HFF-Myc (cell line): ENCODE data around the gene CHRND.

Experiments used
- DNase-seq: peaks from one replicate; pipeline ENCODE4 v3.0.0-alpha.2; 2011; ENCODE audit warnings: low read depth; ENCODE audit errors: extremely low read depth
- H3K4me3 ChIP-seq: replicated peaks from 2 replicates; pipeline ENCODE4 v1.5.1; 2011; ENCODE audit warnings: low read depth, mild to moderate bottlenecking, control low read depth, low read length
- TF ChIP-seq, protein P1 (sequence below): IDR thresholded peaks from 2 replicates; pipeline ENCODE4 v1.5.1; 2012; ENCODE audit warnings: mild to moderate bottlenecking, low read depth, low read length, control low read depth; ENCODE audit errors: missing control alignments

Gene CHRND

DNA sequence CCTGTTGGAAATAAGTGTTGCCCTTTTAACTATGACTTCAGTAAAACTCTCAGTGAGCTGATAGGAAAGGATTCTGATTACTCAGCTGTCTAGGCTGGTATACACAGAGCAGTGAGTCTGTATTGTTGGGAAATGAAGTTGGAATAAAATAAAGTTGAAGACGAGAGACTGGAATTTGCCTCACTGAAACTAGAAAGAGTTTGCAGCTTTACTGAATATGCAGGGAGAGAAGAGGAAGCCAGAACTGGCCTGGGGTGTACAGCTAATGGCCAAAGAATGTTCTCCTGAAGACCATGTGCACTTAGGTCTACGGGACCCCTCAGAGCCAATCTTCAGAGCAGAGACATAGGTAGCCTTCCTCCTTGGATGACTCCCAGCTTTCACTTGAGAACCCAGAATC, 51.0 kb downstream of the CHRND start:
- TF ChIP-seq, protein P1, sequence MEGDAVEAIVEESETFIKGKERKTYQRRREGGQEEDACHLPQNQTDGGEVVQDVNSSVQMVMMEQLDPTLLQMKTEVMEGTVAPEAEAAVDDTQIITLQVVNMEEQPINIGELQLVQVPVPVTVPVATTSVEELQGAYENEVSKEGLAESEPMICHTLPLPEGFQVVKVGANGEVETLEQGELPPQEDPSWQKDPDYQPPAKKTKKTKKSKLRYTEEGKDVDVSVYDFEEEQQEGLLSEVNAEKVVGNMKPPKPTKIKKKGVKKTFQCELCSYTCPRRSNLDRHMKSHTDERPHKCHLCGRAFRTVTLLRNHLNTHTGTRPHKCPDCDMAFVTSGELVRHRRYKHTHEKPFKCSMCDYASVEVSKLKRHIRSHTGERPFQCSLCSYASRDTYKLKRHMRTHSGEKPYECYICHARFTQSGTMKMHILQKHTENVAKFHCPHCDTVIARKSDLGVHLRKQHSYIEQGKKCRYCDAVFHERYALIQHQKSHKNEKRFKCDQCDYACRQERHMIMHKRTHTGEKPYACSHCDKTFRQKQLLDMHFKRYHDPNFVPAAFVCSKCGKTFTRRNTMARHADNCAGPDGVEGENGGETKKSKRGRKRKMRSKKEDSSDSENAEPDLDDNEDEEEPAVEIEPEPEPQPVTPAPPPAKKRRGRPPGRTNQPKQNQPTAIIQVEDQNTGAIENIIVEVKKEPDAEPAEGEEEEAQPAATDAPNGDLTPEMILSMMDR: no peak
- peak; percentile 1 for DNase-seq
- no peak overlapping the region for H3K4me3 ChIP-seq

DNA sequence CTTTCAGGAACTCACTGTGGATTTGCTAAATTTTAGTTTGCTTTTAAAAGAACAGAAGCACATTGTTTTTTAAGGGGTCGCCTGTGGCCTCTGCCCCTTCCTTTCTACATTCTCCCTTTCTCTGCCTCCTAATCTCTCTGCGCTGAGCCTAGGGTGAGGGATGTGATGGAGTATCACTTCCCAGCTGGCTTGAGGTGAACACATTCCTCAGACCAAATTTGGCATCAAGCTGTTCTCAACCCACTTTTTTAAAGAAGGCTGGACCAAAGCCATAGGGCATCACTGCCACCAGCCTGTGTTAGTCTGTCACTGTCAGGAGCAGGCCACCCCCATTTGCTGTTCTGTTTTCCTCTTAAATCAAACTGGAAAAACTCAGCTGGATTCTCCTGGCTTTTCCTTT, 51.9 kb downstream of the CHRND start:
- DNase-seq: no peak
- TF ChIP-seq, protein P1: no peak

DNA sequence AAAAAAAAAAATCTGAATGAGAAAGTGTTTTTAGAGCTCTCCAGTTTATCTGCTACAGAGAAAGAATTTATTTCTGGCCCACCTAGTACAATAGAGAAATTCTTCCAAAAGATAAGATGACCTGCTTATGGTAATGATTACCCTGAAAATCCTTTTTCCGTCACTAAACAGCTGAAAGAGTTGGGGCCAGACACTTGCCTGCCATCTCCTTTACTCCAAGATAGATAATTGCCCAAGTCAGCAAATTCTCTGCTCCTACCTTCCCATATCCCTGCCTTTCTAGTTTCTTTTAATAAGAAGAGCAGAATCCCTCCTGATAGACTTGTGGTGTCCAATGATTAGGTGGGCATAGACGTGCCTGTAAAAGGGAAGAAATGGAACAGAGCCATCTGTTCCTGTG, 52.7 kb downstream of the CHRND start:
- H3K4me3 ChIP-seq: no peak overlapping the region
- no peak for DNase-seq
- TF ChIP-seq, protein P1: no peak

More for the DNA sequence above, 51.9 kb downstream of the CHRND start:
- no peak overlapping the region for H3K4me3 ChIP-seq

DNA sequence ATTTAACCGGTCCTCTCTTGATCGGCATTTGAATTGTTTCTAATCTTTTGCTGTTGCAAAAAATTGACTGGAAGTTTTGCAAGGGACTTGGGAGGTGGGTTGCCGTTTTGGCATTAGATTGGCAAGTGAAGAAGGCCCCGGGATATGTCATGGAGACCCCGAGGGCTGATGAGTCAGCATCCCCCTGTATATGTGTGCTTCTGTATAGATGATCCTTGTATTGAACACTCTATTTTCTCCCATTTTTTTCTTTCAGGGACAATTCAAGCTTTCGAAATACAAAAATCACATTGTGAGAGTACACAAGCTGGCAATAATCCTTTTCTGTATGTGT, 54.7 kb downstream of the CHRND start:
- no peak for DNase-seq
- H3K4me3 ChIP-seq: no peak overlapping the region
- TF ChIP-seq, protein P1: no peak

DNA sequence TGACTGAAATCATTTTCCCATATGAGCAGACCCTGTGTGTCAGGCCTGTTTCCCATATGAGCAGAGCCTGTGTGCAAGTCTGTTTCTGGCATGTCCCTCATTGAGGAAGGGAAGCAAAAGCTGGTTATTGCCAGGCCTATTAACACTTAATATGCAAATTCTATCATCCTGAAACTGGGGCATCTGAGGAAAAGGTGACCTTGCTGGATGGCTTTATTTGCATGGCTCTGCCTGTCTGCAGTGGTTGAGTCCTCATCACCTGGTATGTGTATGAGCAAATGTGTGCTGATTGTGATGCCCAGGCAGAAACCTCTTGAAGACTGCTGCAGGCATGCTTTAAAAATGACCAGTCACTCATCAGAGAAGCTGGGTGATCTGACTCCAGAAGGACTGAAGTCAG, 55.8 kb downstream of the CHRND start:
- DNase-seq: no peak
- no peak overlapping the region for H3K4me3 ChIP-seq
- TF ChIP-seq, protein P1: no peak

DNA sequence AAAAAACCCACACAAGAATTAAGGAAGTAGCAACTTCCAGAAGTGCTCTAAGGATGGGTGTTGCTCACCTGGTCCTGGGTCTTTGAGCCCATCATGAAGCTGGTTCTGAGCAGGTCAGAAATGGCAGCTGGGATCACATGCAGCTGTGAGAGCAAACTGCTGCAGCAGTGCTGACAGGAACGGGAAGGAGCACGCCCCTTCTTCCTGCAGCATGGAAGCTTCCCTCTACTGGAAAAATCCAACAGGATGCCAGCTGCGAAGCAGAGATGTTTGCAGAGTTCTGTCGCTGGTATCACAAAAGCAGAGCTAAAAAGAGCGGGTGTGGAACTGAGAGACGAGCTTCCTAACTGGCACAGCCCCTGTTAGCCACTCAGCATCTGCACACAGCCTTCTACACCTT, 58.3 kb downstream of the CHRND start:
- DNase-seq: no peak
- TF ChIP-seq, protein P1: no peak
- H3K4me3 ChIP-seq: no peak overlapping the region
